Measurements from ENCODE around the gene ZSWIM6.

ZSWIM6 gene

GRCh38 chr5:61357745-61358144, 25.7 kb downstream of the ZSWIM6 start:
- DNase-seq, result no peak

DNA sequence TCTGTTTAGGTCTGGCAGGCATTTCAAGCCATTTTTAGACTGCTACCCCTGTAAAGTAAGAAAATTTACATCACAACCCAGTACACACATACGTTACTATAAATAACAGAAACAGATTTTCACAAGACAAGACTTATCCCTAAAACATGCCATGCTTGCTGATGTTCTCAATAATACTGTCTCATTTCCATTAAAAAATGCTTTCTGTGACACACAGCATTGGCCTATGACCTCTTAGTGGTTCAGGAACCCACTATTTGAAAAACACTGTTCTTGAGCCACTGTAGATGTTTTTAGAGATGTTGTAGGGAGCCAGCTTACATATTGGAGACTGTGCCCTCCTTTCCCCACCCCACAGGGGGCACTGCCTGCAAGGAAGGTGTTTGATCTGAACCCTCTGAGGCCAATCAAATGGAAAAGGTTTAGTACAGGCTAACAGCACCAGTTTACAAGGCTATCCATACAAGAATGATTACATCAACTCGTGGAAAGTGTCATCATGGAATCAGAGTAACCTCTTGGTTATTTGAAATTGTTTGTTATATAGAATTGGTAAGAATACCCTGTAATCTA, 30.8 kb downstream of the ZSWIM6 start:
- no peak for DNase-seq

- DNase-seq, result no peak
Measured at GRCh38 chr5:61363401-61364114, 31.5 kb downstream of the ZSWIM6 start.

DNA sequence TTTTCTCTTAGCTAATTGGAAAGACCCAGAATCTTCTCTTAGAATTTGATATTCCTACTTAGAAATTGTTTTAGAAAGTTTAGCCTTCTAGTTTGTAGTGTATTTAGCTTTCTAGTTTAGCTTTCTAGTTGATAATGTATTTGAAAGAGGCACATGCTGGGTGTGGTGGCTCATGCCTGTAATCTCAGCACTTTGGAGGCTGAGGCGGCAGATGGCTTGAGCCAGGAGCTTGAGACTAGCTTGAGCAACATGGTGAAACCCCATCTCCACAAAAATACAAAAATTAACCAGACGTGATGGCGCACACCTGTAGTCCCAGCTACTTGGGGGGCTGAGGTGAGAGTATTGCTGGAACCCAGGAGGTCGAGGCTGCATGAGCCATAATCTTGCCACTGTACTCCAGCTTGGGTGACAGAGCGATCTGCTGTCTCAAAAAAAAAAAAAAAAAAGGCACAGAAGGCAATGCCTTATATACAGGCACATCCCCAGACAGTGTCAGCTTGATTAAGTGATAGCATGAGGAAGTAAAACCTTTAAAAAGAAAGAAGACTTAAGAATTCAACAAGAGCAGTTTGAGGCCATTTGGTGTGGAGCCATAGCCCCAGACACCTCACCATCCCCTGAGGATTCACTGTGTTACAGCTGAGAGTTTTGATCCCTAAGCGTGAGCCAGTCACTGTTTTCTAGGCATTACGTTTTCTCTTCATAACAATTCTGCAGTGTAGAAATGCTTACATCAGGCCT, 34.6 kb downstream of the ZSWIM6 start:
- DNase-seq, result no peak

GRCh38 chr5:61370506-61370905, 38.4 kb downstream of the ZSWIM6 start:
- DNase-seq, result no peak

DNA sequence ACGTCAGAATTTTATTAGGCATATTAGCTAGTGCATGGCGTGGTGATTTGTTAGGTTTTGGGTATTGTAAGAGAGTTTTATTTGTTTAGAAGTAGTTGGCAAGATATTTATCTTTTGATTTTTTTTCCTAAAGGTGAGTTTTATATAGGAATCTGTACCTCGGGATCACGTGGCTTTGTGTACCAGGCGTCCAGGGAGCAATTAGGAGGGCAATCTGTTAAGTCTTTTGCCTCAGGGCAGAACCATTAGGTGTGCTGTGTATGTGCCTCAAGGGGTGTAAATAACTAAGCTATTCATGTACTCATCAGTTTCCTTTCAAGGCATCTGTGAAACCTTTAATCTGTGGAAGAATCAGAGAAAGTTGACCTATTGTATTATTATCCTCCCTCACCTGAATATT, 39.4 kb downstream of the ZSWIM6 start:
- no peak for DNase-seq

GRCh38 chr5:61379677-61380076, 47.6 kb downstream of the ZSWIM6 start:
- DNase-seq, result no peak

DNA sequence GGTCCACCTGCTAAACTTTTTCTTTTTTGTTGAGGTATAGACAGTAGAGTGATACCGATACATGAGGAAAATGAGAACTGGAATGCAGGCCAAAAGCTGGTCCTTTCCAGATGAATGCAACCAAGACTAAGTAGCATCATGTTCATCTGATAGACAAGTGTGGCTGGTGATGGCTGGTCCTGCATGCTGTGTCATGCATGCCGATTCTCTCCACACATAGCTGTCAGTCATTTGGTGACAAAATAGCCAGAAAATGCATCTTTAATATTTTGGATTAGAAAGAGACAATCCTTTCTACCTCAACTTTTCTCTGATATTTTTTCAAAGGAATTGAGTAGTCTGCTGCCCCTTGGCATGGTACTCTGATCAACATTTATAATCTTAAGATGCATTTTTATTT, 49.9 kb downstream of the ZSWIM6 start:
- DNase-seq, result no peak

GRCh38 chr5:61385627-61386026, 53.6 kb downstream of the ZSWIM6 start:
- DNase-seq, result no peak

- no peak for DNase-seq
Measured at GRCh38 chr5:61386045-61386800, 54.2 kb downstream of the ZSWIM6 start.

GRCh38 chr5:61389609-61390008, 57.6 kb downstream of the ZSWIM6 start:
- DNase-seq, result no peak

- no peak for DNase-seq
Measured at GRCh38 chr5:61394078-61394704, 62.1 kb downstream of the ZSWIM6 start.

- no peak for DNase-seq
Measured at GRCh38 chr5:61394793-61395192, 62.7 kb downstream of the ZSWIM6 start.

GRCh38 chr5:61397238-61397637, 65.2 kb downstream of the ZSWIM6 start:
- peak in 1 of 56 donors; percentile 9 for DNase-seq

DNA sequence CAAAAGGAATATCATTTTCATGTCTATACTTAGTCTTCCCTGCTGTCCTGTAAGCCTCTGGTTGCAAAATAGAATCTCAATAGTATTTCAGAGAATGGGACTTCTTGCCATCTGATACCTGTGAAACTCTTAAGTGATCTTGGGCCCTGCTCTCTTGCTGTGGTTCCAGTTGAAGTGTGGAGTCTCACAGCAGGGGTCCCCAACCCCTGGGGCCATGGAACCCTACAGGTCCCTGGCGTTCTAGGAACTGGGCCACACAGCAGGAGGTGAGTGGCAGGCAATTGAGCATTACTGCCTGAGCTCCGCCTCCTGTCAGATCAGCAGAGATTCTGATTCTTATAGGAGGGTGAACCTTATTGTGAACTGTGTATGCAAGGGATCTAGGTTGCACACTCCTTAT, 65.9 kb downstream of the ZSWIM6 start:
- no peak for DNase-seq

GRCh38 chr5:61398440-61398839, 66.4 kb downstream of the ZSWIM6 start:
- no peak for DNase-seq

DNA sequence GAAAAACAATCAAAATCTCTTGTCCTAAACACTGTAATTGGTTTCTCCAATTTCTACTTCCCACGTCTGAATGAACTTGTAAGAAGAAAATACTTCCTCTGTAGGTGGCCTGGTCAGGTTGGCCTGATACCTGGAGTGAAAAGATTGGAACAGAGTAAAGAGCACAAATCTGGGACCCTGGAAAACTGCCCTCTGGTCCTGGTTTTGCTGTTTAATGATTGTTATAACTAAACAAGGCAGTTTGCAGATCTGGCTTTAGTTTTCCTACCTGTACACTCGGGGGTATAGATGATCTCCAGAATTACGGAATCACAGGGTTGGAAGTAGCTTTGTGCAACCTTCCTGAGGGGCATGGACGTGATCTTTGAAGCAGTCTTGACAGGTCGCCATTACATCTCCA, 67.6 kb downstream of the ZSWIM6 start:
- no peak for DNase-seq

- DNase-seq, result no peak
Measured at GRCh38 chr5:61401726-61402125, 69.7 kb downstream of the ZSWIM6 start.

GRCh38 chr5:61402244-61402823, 70.3 kb downstream of the ZSWIM6 start:
- DNase-seq, result no peak

GRCh38 chr5:61402970-61403900, 71.2 kb downstream of the ZSWIM6 start:
- no peak for DNase-seq

Measured in nucleus accumbens (tissue), 56 donors.